ENCODE measurements around the gene SLC39A11.
"Not testable (repeated sequence)": the region's sequence is repeated elsewhere in the genome, so short reads cannot be mapped to it uniquely, and the experiment has no call there.

SLC39A11 gene

GRCh38 chr17:73088561-73088960 lies 3.9 kb downstream of the SLC39A11 start:
- peak in 1 of 42 donors; percentile 22 for DNase-seq
- intact Hi-C loops (cut with DNase I), result loop anchor here (5.0 kb wide), 1 partner anchor 101 kb away; no protein-coding TSS in a partner anchor

- no peak for DNase-seq
- intact Hi-C loops (cut with DNase I), result no loop called here
These were observed 9.1 kb downstream of the SLC39A11 start for GRCh38 chr17:73083432-73083831.

DNA sequence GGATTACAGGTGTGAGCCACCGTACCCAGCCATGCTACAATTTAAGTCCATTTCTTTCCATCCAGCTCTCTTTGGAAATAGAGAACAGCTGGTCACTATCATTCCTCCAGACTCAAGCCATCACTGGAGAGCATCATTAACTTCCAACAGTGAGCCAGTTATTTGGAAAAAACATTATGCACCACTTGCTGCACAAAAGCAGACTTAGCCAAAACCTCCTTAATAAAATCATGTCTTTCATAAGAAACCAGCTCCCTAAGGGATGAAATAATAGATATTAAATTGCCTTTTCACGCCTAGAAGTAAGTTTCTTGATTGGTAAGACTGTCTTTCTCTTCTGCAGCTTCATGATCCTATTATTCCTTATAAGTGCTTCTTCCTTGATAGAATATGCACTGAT lies 17.9 kb downstream of the SLC39A11 start:
- intact Hi-C loops (cut with DNase I), result no loop called here
- DNase-seq, result no peak

- peak in 6 of 42 donors; percentile 6 to 48 (median 18) for DNase-seq
- intact Hi-C loops (cut with DNase I), result no loop called here
These were observed 20.1 kb downstream of the SLC39A11 start for GRCh38 chr17:73072219-73072962.

DNA sequence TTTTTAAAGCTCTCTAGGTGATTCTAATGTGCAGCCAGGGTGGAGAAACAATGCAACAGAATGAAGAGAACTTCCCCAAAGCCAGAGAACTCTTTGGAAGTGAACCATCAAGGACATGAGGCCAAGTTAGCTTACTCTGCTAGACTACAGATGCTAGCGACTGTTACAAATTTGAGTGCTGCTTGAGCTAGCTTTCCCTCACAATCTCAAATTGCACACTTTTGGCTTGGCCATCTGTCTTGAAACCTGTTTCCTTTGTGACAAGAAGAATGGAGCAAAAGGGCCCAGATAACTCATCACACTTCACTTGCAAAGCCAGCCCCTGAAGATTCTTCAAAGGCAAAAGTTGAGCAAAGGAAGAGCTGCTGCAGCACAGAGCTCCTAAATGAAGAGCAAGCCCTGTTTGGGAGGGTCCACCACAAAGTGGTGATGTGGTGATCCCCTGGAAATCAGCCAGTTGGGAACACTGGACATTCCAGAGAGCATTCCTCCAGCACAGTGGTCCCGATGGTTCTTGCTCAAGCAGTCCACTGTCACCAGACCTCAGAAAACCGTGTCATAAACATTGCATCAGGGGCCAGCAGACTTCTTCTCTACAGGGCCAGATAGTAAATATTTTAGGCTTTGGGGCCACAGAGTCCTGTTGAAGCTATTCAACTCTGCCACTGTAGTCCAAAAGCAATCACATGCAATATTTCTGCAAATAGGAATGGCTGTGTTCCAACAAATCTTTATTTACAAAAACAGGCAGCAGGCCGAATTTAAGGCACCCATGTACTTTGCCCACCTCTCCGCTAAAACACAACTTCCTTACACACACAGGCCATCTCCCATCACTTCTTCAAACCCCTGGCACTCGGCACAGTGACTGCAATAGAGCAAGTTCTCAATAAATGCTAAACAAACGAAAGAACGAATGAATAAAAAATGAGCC lies 21.2 kb downstream of the SLC39A11 start:
- DNase-seq, result peak in 1 of 42 donors; percentile 3
- intact Hi-C loops (cut with DNase I), result no loop called here

- peak in 16 of 42 donors; percentile 4 to 82 (median 52) for DNase-seq
- intact Hi-C loops (cut with DNase I), result no loop called here
These were observed 22.6 kb downstream of the SLC39A11 start for GRCh38 chr17:73069841-73070240.

DNA sequence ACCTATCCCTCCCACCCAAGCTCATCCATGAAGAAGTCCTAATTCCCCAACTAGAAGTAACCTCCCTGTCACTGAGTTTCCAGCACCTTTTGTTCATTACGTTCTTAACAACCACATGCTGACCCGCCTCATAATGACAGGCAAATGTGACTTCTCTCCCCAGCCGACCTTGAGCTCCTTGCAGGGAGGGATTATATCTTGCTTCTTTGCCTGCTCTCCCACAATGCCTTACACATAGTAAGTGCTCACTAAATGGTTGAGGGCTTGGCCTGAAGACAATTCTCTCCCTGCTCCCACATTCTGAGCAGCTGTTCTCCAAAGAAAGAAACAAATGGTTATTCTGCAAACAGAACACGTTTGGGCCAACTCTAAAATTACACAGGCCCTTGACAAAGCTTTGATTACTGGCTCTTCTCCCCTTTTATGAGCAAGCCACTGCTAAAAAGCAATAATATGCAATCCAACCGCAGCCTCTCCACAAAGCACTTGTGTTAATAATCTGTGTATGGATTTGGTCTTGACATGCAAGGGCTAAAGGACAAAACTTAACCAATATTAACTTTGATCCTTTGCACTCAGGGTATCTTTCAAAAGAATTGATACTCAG lies 23.2 kb downstream of the SLC39A11 start:
- intact Hi-C loops (cut with DNase I), result no loop called here
- DNase-seq, result peak in 2 of 42 donors; percentile 4 to 7

GRCh38 chr17:73068322-73069153 lies 23.9 kb downstream of the SLC39A11 start:
- intact Hi-C loops (cut with DNase I), result no loop called here
- DNase-seq, result peak in 27 of 42 donors; percentile 25 to 82 (median 47)

GRCh38 chr17:73067699-73068098 lies 24.8 kb downstream of the SLC39A11 start:
- DNase-seq; intact Hi-C loops (cut with DNase I): not testable (repeated sequence)

GRCh38 chr17:73067075-73067474 lies 25.4 kb downstream of the SLC39A11 start:
- DNase-seq, result no peak
- intact Hi-C loops (cut with DNase I), result no loop called here

GRCh38 chr17:73066148-73066884 lies 26.2 kb downstream of the SLC39A11 start:
- no peak for DNase-seq
- intact Hi-C loops (cut with DNase I), result no loop called here

DNA sequence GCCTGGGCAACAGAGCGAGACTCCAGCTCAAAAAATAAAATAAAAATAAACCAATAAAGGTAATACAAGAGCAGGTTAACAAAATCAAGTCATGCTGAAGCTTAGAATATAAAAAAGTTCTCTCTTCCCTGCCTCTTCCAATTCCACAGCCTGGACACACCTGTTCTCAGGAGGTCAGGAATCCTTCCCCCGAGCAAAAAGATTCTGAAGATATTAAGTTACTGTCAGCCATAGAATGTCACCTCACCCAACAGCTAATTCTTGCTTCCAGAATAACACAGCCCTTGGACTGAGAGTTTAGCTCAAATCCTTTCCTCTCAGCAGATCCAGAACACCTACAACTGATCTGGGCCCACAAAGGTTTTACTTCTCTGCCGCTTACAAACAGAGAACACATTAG lies 27.1 kb downstream of the SLC39A11 start:
- intact Hi-C loops (cut with DNase I), result no loop called here
- DNase-seq, result no peak

- peak in 37 of 42 donors; percentile 15 to 83 (median 49) for DNase-seq
These were observed 28.2 kb downstream of the SLC39A11 start for GRCh38 chr17:73064084-73064938.

DNA sequence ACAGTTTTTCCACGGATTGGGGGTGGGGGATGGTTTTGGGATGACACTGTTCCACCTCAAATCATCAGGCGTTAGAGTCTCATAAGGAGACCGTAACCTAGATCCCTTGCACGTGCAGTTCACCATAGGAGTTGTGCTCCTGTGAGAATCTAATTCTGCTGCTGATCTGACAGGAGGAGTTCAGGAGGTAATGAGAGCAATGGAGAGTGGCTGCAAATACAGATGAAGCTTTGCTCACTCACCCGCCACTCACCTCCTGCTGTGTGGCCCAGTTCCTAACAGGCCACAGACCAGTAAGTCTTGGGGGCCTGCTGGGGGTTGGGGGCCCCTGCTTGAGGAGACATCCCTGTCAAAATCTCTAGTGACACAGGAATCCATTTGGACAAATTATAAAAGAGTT lies 29.8 kb downstream of the SLC39A11 start:
- no peak for DNase-seq
- intact Hi-C loops (cut with DNase I), result no loop called here

More at GRCh38 chr17:73064084-73064938, 28.2 kb downstream of the SLC39A11 start:
- intact Hi-C loops (cut with DNase I), result no loop called here

DNA sequence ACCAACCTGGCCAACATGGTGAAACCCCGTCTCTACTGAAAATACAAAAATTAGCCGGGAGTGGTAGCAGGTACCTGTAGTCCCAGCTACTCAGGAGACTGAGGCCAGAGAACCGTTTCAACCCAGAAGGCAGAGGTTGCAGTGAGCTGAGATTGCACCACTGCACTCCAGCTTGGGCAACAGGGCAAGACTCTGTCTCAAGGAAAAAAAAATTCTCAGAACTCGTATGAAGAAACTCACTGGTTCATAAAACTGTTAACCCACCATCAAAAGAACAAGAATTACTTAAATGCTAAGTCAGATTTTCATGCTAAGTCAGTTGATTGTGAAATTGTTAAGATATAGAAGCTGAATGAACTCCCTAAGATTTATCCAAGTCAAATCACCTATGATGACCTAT lies 31.3 kb downstream of the SLC39A11 start:
- DNase-seq, result no peak

DNA sequence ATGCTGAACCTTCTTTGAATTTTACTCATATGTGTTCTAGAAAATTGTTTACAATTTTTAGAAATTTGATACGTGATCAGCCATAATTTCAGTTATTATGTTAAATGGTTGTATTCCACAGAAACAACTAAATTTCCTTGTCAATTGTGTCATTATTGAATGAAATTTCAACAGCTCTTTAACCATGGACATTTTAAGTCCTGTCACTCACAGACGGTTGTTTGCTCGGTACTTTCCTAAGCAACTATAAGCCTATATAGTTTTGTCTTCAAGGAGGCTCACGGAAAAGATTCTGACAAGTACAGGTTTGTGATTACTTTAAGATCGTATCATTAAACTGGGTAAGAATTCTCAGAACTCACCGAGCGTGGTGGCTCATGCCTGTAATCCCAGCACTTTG lies 31.8 kb downstream of the SLC39A11 start:
- DNase-seq, result no peak
- intact Hi-C loops (cut with DNase I), result no loop called here

More for the DNA sequence above, 31.3 kb downstream of the SLC39A11 start:
- intact Hi-C loops (cut with DNase I), result no loop called here

- intact Hi-C loops (cut with DNase I); DNase-seq: not testable (repeated sequence)
These were observed 32.8 kb downstream of the SLC39A11 start for GRCh38 chr17:73059713-73060112.

Measured in head of caudate nucleus (tissue), 42 donors.